Measurements from ENCODE around the gene LONP1. TPM values are rescaled to one million over a fixed set of nuclear protein-coding genes. Genes with fewer than 3 reads are reported as not detected.

LONP1 gene
- total and polyA plus RNA-seq, 2 of the 8 experiments (the other 6 are each of a cell fraction or from before 2014, with no cell fraction given), result 98.1 to 117 TPM

DNA sequence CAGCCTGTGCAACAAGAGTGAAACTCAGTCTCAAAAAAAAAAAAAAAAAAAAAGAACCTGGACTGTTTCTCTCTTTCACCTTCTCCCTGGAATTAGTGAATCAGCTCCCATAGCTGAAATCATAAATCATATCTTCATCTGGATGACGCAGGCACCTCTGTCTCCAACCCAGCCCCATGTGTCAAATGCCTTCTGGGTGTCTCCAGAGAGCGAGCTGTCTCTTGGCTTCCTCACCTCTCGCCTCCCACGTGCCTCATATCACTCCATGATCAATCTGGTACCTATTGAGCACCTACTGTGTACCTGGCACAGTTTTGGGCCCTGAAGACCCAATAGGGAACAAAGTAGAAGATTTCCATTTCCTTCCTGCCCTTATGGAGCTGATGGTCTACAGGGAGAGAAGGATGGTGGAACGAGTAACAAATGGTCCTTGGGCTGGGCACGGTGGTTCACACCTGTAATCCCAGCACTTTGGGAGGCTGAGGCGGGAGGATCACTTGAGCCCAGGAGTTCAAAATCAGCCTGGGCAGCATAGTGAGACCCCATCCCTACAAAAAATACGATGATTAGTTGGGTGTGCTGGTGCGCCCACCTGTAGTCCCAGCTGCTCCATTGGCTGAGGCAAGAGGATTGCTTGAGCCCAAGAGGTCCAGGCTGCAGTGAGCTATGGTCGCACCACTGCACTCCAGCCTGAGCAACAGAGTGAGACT is 36.6 kb downstream of the LONP1 start (continued):
- no peak for TF ChIP-seq CHD7 (IDR thresholded peaks at IDR 0.05; ENCODE audit: insufficient replicate concordance, low read length)
- TF ChIP-seq NANOG (IDR thresholded peaks at IDR 0.05; ENCODE audit: insufficient read depth, low read depth, low read length, poor library complexity, severe bottlenecking), result no peak
- TF ChIP-seq CREB1 (IDR thresholded peaks at IDR 0.05), result no peak

Measured in H1 (cell line).